ENCODE results near the gene ADCY5.

The ADCY5 gene

DNA sequence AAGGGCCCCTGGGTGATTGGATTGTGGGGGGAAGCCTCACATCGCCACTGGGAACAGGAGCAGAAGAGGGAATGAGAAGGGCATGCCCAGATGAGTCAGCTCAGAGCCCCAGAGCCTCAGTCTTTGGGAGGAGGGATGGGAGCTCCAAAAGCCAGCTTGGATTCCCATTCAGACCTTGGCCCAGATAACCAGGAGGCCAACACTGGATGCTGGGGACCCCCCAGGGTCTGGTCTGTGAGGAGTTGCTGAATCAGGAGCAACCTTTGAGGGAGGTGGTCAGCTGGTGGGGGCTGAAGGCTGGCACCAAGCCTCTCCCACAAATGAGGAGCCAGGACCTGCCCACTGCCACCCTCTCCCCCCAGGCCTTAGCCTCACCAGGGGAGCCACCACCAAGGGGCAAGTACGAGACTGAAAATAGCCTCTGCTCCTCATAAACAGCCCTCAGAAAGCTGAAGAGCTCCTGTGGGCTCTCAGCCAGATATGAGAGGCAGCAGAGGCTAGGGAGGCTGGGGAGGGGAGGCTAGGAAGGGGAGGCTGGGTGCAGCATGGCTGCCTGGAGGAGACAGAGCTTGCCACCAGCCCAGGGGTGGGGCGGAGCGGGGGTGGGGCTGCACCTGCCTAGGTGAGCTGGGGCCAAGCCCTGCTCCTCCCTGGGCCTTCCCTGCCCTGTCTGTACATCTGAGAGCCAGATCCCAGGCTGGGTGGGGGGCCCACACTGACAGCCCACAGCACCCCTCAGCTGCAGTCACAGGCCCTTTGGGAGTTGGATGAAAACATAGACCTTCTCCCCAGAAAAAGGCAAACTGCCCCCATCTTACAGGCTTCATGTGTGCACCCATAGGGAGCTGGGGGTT is 147.3 kb downstream of the ADCY5 start:
- H3K9ac ChIP-seq (ENCODE audit: low read length in 2 of 2) = no peak overlapping the region
- no peak overlapping the region for H3K27ac ChIP-seq (ENCODE audit: low read length)
- H3K4me1 ChIP-seq (ENCODE audit: control insufficient read depth, insufficient read depth, low read length) = peaks cover 4% of the 10 kb centered on the region
- no peaks in the 10 kb centered on the region for H3K9me3 ChIP-seq (ENCODE audit: control insufficient read depth in 2 of 2, low read length in 2 of 2)
- no peaks in the 10 kb centered on the region for H3K27me3 ChIP-seq (ENCODE audit: control insufficient read depth in 1 of 2, insufficient read depth in 2 of 2, low read length in 2 of 2)
- H3K4me3 ChIP-seq (ENCODE audit: low read length in 2 of 2) = no peak overlapping the region
- peaks cover 60 to 70% of the 10 kb centered on the region in 2 donors for H3K36me3 ChIP-seq (ENCODE audit: control insufficient read depth in 2 of 2, insufficient read depth in 2 of 2, low read length in 2 of 2)

DNA sequence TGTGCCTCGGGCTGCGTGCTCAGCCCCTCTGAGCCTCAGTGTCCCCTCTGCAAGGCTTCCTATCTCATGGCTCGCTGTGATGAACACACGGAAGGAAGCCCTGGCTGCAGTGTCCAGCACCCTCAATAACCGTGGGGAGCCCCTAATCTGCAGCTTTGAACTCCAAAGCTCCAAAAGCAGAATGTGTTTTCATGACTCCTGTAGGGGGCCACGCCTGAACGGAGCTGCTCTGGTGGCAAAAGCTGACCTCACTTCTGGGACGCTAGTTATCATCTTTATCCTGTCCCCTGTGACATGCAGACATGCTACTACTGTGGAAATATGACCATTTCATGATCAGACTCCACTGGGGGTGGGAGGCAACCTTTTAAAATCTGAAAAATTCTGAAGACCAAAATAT is 148.3 kb downstream of the ADCY5 start:
- Histone ChIP-seq H3K4me1 (ENCODE audit: control insufficient read depth, insufficient read depth, low read length) (peaks cover 4% of the 10 kb centered on the region), H3K36me3 (ENCODE audit: control insufficient read depth in 2 of 2, insufficient read depth in 2 of 2, low read length in 2 of 2) (peaks cover 68 to 72% of the 10 kb centered on the region in 2 donors), H3K27ac (ENCODE audit: low read length) (no peak overlapping the region), H3K4me3 (ENCODE audit: low read length in 2 of 2) (no peak overlapping the region), H3K9ac (ENCODE audit: low read length in 2 of 2) (no peak overlapping the region), H3K9me3 (ENCODE audit: control insufficient read depth in 2 of 2, low read length in 2 of 2) (no peaks in the 10 kb centered on the region), H3K27me3 (ENCODE audit: control insufficient read depth in 1 of 2, insufficient read depth in 2 of 2, low read length in 2 of 2) (no peaks in the 10 kb centered on the region)

DNA sequence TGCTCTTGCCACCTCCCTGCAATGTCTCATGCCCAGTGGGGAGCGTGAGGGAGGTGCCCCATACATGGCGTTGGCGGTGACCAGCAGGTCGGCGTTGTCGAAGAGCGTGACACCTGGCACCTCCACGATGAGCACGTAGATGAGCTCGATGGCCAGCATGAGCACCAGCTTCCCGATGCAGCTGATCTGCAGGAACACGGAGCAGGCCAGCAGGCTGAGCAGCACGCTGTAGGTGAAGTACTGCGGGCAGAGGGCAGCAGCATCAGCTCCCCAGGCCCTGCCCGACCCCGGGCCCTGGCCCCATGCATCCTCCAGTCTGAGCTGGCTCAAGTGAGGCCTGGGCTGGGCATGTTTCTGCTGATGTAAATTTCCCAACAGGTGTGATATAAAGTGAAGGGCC is 148.8 kb downstream of the ADCY5 start:
- Histone ChIP-seq H3K27ac (ENCODE audit: low read length) (no peak overlapping the region), H3K4me3 (ENCODE audit: low read length in 2 of 2) (no peak overlapping the region), H3K9ac (ENCODE audit: low read length in 2 of 2) (no peak overlapping the region), H3K27me3 (ENCODE audit: control insufficient read depth in 1 of 2, insufficient read depth in 2 of 2, low read length in 2 of 2) (no peaks in the 10 kb centered on the region), H3K4me1 (ENCODE audit: control insufficient read depth, insufficient read depth, low read length) (peaks cover under 1% of the 10 kb centered on the region), H3K9me3 (ENCODE audit: control insufficient read depth in 2 of 2, low read length in 2 of 2) (no peaks in the 10 kb centered on the region), H3K36me3 (ENCODE audit: control insufficient read depth in 2 of 2, insufficient read depth in 2 of 2, low read length in 2 of 2) (peaks cover 63 to 72% of the 10 kb centered on the region in 2 donors)

DNA sequence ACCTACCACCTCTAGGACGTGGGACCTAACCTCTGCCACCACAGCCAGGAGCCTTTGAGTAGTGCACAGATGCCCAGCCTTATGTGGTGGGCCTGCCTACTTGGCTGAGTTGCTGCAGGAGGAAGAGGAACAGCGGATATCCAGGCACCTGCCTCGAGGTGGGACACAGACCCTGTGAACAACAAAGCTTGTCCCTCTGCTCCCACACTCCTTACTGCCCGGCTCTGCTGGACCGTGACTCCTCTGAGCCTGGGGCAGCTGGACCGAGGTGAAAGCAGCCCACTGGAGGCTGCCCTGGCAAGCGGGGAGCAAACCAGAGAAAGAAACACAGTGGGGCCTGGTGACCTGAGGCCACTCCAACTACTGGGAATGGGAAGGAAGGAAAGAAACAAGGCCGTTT is 149.3 kb downstream of the ADCY5 start:
- H3K36me3 ChIP-seq (ENCODE audit: control insufficient read depth in 2 of 2, insufficient read depth in 2 of 2, low read length in 2 of 2) = peaks cover 61 to 68% of the 10 kb centered on the region in 2 donors
- H3K9me3 ChIP-seq (ENCODE audit: control insufficient read depth in 2 of 2, low read length in 2 of 2) = no peaks in the 10 kb centered on the region

DNA sequence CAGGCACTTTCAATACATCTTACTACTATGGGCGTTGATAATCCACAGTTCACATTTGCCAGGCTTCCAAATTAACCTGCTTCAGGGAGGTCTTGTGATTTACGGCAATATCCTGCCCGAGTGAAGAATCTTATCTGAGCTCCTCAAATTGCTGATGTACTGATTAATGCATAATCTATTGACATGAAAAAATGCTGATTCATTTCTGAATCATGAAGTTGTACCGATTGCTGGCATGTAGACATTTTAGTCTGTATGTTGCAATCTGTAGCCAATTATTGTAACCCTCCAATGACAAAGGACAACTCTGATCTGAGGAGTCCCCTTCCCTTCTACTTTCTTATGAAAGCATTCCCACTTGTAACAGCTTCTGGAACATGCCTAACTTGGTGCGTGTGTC is 150.0 kb downstream of the ADCY5 start:
- Histone ChIP-seq H3K27ac (ENCODE audit: low read length) (no peak overlapping the region), H3K4me1 (ENCODE audit: control insufficient read depth, insufficient read depth, low read length) (no peaks in the 10 kb centered on the region), H3K4me3 (ENCODE audit: low read length in 2 of 2) (no peak overlapping the region), H3K9ac (ENCODE audit: low read length in 2 of 2) (no peak overlapping the region), H3K36me3 (ENCODE audit: control insufficient read depth in 2 of 2, insufficient read depth in 2 of 2, low read length in 2 of 2) (peaks cover 63 to 68% of the 10 kb centered on the region in 2 donors), H3K27me3 (ENCODE audit: control insufficient read depth in 1 of 2, insufficient read depth in 2 of 2, low read length in 2 of 2) (no peaks in the 10 kb centered on the region), H3K9me3 (ENCODE audit: control insufficient read depth in 2 of 2, low read length in 2 of 2) (no peaks in the 10 kb centered on the region)

More for the DNA sequence above, 149.3 kb downstream of the ADCY5 start:
- H3K27me3 ChIP-seq (ENCODE audit: control insufficient read depth in 1 of 2, insufficient read depth in 2 of 2, low read length in 2 of 2) = no peaks in the 10 kb centered on the region
- H3K4me1 ChIP-seq (ENCODE audit: control insufficient read depth, insufficient read depth, low read length) = no peaks in the 10 kb centered on the region
- no peak overlapping the region for H3K9ac ChIP-seq (ENCODE audit: low read length in 2 of 2)
- no peak overlapping the region for H3K27ac ChIP-seq (ENCODE audit: low read length)
- no peak overlapping the region for H3K4me3 ChIP-seq (ENCODE audit: low read length in 2 of 2)

DNA sequence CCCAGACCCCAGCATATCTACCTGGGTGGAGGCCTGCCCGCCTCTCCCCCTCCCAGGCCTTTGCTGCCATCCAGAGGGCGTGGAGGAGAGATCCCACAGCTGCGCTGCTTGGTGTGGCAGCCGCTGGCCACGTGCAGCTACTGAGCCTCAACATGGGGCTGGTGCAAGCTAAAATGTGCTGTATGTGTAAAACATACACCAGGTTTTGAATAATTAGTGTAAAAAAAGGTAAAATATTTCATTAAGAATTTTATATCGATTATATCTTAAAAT is 151.3 kb downstream of the ADCY5 start:
- no peaks in the 10 kb centered on the region for H3K27me3 ChIP-seq (ENCODE audit: control insufficient read depth in 1 of 2, insufficient read depth in 2 of 2, low read length in 2 of 2)
- H3K9me3 ChIP-seq (ENCODE audit: control insufficient read depth in 2 of 2, low read length in 2 of 2) = no peaks in the 10 kb centered on the region
- peaks cover 59 to 69% of the 10 kb centered on the region in 2 donors for H3K36me3 ChIP-seq (ENCODE audit: control insufficient read depth in 2 of 2, insufficient read depth in 2 of 2, low read length in 2 of 2)
- H3K4me1 ChIP-seq (ENCODE audit: control insufficient read depth, insufficient read depth, low read length) = no peaks in the 10 kb centered on the region
- H3K9ac ChIP-seq (ENCODE audit: low read length in 2 of 2) = no peak overlapping the region
- no peak overlapping the region for H3K27ac ChIP-seq (ENCODE audit: low read length)
- no peak overlapping the region for H3K4me3 ChIP-seq (ENCODE audit: low read length in 2 of 2)

DNA sequence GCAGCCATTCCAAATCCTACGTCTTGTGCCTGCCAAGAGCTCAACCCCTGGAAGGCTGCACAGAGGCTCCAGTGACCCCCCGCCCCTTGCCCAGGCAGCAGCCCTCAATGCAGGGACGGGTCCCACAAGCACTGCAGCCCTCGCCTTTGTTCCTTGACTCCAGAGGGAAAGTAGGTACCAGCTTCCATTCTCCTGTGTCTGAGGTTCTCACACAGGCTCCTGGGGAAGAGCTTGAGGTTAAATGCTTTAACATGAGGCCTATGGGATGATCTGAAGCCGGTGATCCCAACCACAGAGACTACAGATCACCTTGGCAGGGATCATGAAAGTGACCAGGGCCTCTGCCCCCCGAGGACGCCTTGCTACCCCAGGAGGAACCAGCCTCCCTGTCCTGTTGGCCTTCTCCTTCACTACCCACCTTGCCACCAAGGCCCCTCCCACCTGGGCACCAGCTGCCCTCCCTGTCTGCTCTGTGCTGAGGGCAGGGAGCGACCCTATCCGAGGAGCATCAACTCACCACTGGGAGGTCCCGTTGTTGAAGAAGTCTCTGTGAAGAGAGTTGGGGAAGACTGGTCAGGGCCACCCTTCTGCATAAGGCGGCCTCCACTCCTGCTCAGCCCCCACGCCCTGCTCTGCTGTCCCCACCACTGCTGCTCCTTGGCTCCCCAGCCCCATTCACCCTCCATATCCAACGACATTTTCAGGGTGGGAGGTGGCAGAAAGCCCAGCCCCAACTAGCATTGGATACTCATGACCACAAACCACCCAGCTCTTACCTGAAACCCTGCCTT is 151.9 kb downstream of the ADCY5 start:
- no peak overlapping the region for H3K27ac ChIP-seq (ENCODE audit: low read length)
- H3K4me1 ChIP-seq (ENCODE audit: control insufficient read depth, insufficient read depth, low read length) = no peaks in the 10 kb centered on the region
- H3K27me3 ChIP-seq (ENCODE audit: control insufficient read depth in 1 of 2, insufficient read depth in 2 of 2, low read length in 2 of 2) = no peaks in the 10 kb centered on the region
- H3K9ac ChIP-seq (ENCODE audit: low read length in 2 of 2) = no peak overlapping the region
- H3K4me3 ChIP-seq (ENCODE audit: low read length in 2 of 2) = no peak overlapping the region
- H3K9me3 ChIP-seq (ENCODE audit: control insufficient read depth in 2 of 2, low read length in 2 of 2) = no peaks in the 10 kb centered on the region
- peaks cover 55 to 68% of the 10 kb centered on the region in 2 donors for H3K36me3 ChIP-seq (ENCODE audit: control insufficient read depth in 2 of 2, insufficient read depth in 2 of 2, low read length in 2 of 2)

DNA sequence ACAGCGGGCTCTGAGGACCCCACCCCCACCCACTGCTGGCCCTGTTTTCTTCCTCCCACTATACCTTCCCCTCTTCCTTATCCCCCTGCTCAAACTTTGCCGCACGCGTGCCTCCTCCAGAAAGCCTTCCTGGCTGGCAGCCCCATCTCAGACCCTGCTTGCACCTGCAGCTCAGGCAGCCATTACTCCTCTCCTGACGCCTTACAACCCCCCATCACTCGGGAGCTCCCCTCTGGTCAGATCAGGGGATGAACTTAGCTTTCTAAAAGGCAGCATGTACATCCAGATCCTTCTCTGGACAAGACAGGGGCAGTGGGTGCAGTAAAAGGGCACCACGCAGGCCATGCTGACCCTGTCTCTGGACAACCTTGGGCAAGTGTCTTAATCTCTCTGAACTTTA is 152.6 kb downstream of the ADCY5 start:
- Histone ChIP-seq H3K27me3 (ENCODE audit: control insufficient read depth in 1 of 2, insufficient read depth in 2 of 2, low read length in 2 of 2) (no peaks in the 10 kb centered on the region), H3K36me3 (ENCODE audit: control insufficient read depth in 2 of 2, insufficient read depth in 2 of 2, low read length in 2 of 2) (peaks cover 61 to 69% of the 10 kb centered on the region in 2 donors), H3K4me3 (ENCODE audit: low read length in 2 of 2) (no peak overlapping the region), H3K27ac (ENCODE audit: low read length) (no peak overlapping the region), H3K4me1 (ENCODE audit: control insufficient read depth, insufficient read depth, low read length) (peaks cover 2% of the 10 kb centered on the region), H3K9ac (ENCODE audit: low read length in 2 of 2) (no peak overlapping the region), H3K9me3 (ENCODE audit: control insufficient read depth in 2 of 2, low read length in 2 of 2) (no peaks in the 10 kb centered on the region)

DNA sequence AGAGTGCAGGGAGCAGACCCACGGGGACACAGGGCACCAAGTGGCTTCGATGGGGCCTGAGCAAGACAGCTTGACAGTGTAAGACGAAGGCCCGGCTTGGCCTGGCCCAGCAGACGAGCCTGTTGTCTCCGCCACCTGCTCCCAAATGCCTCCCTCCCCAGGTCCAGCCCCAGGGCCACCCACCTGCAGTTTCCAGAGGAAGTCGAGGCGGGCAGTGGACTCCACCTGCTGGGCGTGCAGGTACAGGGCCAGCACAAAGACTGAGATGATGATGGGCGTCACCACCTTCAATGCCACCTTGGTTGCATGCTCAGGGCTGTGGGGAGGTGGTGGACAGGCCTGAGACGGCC is 153.0 kb downstream of the ADCY5 start:
- H3K27me3 ChIP-seq (ENCODE audit: control insufficient read depth in 1 of 2, insufficient read depth in 2 of 2, low read length in 2 of 2) = no peaks in the 10 kb centered on the region
- H3K36me3 ChIP-seq (ENCODE audit: control insufficient read depth in 2 of 2, insufficient read depth in 2 of 2, low read length in 2 of 2) = peaks cover 63 to 71% of the 10 kb centered on the region in 2 donors
- no peak overlapping the region for H3K4me3 ChIP-seq (ENCODE audit: low read length in 2 of 2)
- no peaks in the 10 kb centered on the region for H3K9me3 ChIP-seq (ENCODE audit: control insufficient read depth in 2 of 2, low read length in 2 of 2)
- no peak overlapping the region for H3K9ac ChIP-seq (ENCODE audit: low read length in 2 of 2)
- peaks cover 2% of the 10 kb centered on the region for H3K4me1 ChIP-seq (ENCODE audit: control insufficient read depth, insufficient read depth, low read length)
- no peak overlapping the region for H3K27ac ChIP-seq (ENCODE audit: low read length)

DNA sequence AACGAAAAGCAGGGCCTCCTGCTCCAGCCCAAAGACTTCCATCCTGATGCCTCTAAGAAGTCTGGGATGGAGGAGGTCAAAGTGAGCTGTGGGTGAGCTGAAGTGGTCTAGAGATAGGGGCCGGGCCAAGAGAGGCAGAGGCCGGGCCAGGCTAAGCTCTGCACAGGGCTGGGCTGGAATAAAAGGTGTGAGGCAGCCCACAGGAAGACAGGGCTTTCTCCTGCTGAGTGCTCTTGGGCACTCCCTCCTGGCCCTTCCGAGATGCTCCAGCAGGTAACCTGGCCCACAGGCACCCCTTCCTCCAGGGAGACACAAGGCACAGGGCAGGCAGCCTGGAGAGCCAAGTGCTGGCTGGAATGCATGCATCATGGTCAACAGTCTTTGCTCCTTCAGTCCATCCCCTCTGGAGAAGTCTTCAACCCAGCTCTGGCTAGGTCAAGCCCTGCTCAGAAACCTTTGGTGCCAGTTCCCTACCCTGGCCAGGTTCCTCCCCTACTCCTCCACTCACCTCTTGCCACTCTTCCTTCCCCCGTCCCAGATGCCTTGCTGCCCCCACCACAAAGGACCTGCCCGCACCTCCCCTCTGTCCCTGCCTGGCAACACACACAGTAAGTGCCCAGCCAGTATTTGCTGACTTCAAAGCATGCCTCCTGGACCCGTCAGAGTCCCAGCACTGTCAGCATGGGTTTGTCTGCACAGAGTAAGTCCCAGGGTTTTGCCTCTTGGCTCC is 153.6 kb downstream of the ADCY5 start:
- Histone ChIP-seq H3K27me3 (ENCODE audit: control insufficient read depth in 1 of 2, insufficient read depth in 2 of 2, low read length in 2 of 2) (no peaks in the 10 kb centered on the region), H3K9me3 (ENCODE audit: control insufficient read depth in 2 of 2, low read length in 2 of 2) (no peaks in the 10 kb centered on the region), H3K9ac (ENCODE audit: low read length in 2 of 2) (no peak overlapping the region), H3K4me3 (ENCODE audit: low read length in 2 of 2) (no peak overlapping the region), H3K36me3 (ENCODE audit: control insufficient read depth in 2 of 2, insufficient read depth in 2 of 2, low read length in 2 of 2) (peaks cover 64 to 71% of the 10 kb centered on the region in 2 donors), H3K27ac (ENCODE audit: low read length) (no peak overlapping the region), H3K4me1 (ENCODE audit: control insufficient read depth, insufficient read depth, low read length) (peaks cover 2% of the 10 kb centered on the region)

All from stomach smooth muscle (tissue), 2 donors.